IPS-20b (cell line): ENCODE data around the gene CKAP5.

ENCODE experiments used
- H3K27ac ChIP-seq: one replicate; pipeline ENCODE4 v1.5.1; 2013; ENCODE audit warnings: low read length
- H3K27me3 ChIP-seq: 2 replicates; pipeline ENCODE4 v1.6.1; 2013; ENCODE audit warnings: mild to moderate bottlenecking, low read length, inconsistent platforms; ENCODE audit not compliant: insufficient read depth
- H3K36me3 ChIP-seq: 2 replicates; pipeline ENCODE4 v1.6.1; 2013; ENCODE audit warnings: low read depth, mild to moderate bottlenecking, inconsistent platforms, low read length, moderate library complexity; ENCODE audit not compliant: insufficient read depth
- H3K4me1 ChIP-seq: 2 replicates; pipeline ENCODE4 v1.6.1; 2013; ENCODE audit warnings: mild to moderate bottlenecking, control low read depth, inconsistent platforms, low read length, moderate library complexity; ENCODE audit not compliant: insufficient read depth
- H3K4me3 ChIP-seq: 2 replicates; pipeline ENCODE4 v1.5.1; 2013; ENCODE audit warnings: mild to moderate bottlenecking, low read length, inconsistent platforms
- H3K9ac ChIP-seq: 2 replicates; pipeline ENCODE4 v1.6.1; 2013; ENCODE audit warnings: low read depth, mild to moderate bottlenecking, inconsistent platforms, low read length, moderate library complexity
- H3K9me3 ChIP-seq: 2 replicates; pipeline ENCODE4 v1.6.1; 2013; ENCODE audit warnings: mild to moderate bottlenecking, low read depth, low read length, inconsistent platforms; ENCODE audit not compliant: insufficient read depth

The CKAP5 gene

GRCh38 chr11:46737699-46738098 is 108.4 kb downstream of the CKAP5 start:
- Histone ChIP-seq H3K27me3 (no peaks in the 10 kb centered on the region), H3K9me3 (no peaks in the 10 kb centered on the region), H3K27ac (no peak overlapping the region)

GRCh38 chr11:46736615-46737014 is 109.5 kb downstream of the CKAP5 start:
- Histone ChIP-seq H3K27me3 (no peaks in the 10 kb centered on the region), H3K36me3 (peaks cover 7% of the 10 kb centered on the region), H3K9ac (no peak overlapping the region), H3K4me1 (no peaks in the 10 kb centered on the region), H3K9me3 (no peaks in the 10 kb centered on the region), H3K4me3 (no peak overlapping the region), H3K27ac (no peak overlapping the region)

More at GRCh38 chr11:46737699-46738098, 108.4 kb downstream of the CKAP5 start:
- H3K4me1 ChIP-seq, result no peaks in the 10 kb centered on the region
- H3K9ac ChIP-seq, result no peak overlapping the region
- no peak overlapping the region for H3K4me3 ChIP-seq
- H3K36me3 ChIP-seq, result peaks cover 18% of the 10 kb centered on the region

- Histone ChIP-seq H3K36me3 (peaks cover 3% of the 10 kb centered on the region), H3K9me3 (no peaks in the 10 kb centered on the region), H3K27ac (no peak overlapping the region), H3K27me3 (no peaks in the 10 kb centered on the region), H3K4me1 (no peaks in the 10 kb centered on the region), H3K9ac (no peak overlapping the region), H3K4me3 (no peak overlapping the region)
Observed at GRCh38 chr11:46736146-46736545, 109.9 kb downstream of the CKAP5 start.

GRCh38 chr11:46733234-46733633 is 112.8 kb downstream of the CKAP5 start:
- no peaks in the 10 kb centered on the region for H3K27me3 ChIP-seq
- no peaks in the 10 kb centered on the region for H3K9me3 ChIP-seq
- no peak overlapping the region for H3K4me3 ChIP-seq
- H3K36me3 ChIP-seq, result no peaks in the 10 kb centered on the region
- no peak overlapping the region for H3K9ac ChIP-seq
- no peak overlapping the region for H3K27ac ChIP-seq
- no peaks in the 10 kb centered on the region for H3K4me1 ChIP-seq

GRCh38 chr11:46731545-46731944 is 114.5 kb downstream of the CKAP5 start:
- no peak overlapping the region for H3K4me3 ChIP-seq
- H3K36me3 ChIP-seq, result no peaks in the 10 kb centered on the region
- no peaks in the 10 kb centered on the region for H3K9me3 ChIP-seq
- no peaks in the 10 kb centered on the region for H3K27me3 ChIP-seq
- H3K4me1 ChIP-seq, result no peaks in the 10 kb centered on the region
- no peak overlapping the region for H3K9ac ChIP-seq
- no peak overlapping the region for H3K27ac ChIP-seq

GRCh38 chr11:46729110-46730027 is 116.7 kb downstream of the CKAP5 start:
- H3K4me3 ChIP-seq, result no peak overlapping the region
- H3K27me3 ChIP-seq, result no peaks in the 10 kb centered on the region
- H3K9ac ChIP-seq, result no peak overlapping the region
- H3K27ac ChIP-seq, result no peak overlapping the region
- no peaks in the 10 kb centered on the region for H3K36me3 ChIP-seq
- no peaks in the 10 kb centered on the region for H3K4me1 ChIP-seq
- no peaks in the 10 kb centered on the region for H3K9me3 ChIP-seq

- Histone ChIP-seq H3K4me3 (no peak overlapping the region), H3K27me3 (no peaks in the 10 kb centered on the region), H3K36me3 (no peaks in the 10 kb centered on the region), H3K27ac (no peak overlapping the region), H3K9ac (no peak overlapping the region), H3K4me1 (peaks cover 2% of the 10 kb centered on the region; the same call in 1 of the 2 replicates), H3K9me3 (no peaks in the 10 kb centered on the region)
Observed at GRCh38 chr11:46728659-46729040, 117.4 kb downstream of the CKAP5 start.

- Histone ChIP-seq H3K4me3 (no peak overlapping the region), H3K36me3 (no peaks in the 10 kb centered on the region), H3K4me1 (peaks cover 2% of the 10 kb centered on the region; the same call in 1 of the 2 replicates), H3K9ac (no peak overlapping the region), H3K27ac (no peak overlapping the region), H3K27me3 (no peaks in the 10 kb centered on the region), H3K9me3 (no peaks in the 10 kb centered on the region)
Observed at GRCh38 chr11:46727952-46728658, 118.0 kb downstream of the CKAP5 start.

- no peak overlapping the region for H3K4me3 ChIP-seq
- H3K27me3 ChIP-seq, result no peaks in the 10 kb centered on the region
- no peak overlapping the region for H3K27ac ChIP-seq
- no peaks in the 10 kb centered on the region for H3K9me3 ChIP-seq
- peaks cover 2% of the 10 kb centered on the region; the same call in 1 of the 2 replicates for H3K4me1 ChIP-seq
- H3K9ac ChIP-seq, result no peak overlapping the region
- H3K36me3 ChIP-seq, result no peaks in the 10 kb centered on the region
Observed at GRCh38 chr11:46726206-46726862, 119.7 kb downstream of the CKAP5 start.

GRCh38 chr11:46725338-46726205 is 120.5 kb downstream of the CKAP5 start:
- Histone ChIP-seq H3K4me1 (peaks cover 2% of the 10 kb centered on the region; the same call in 1 of the 2 replicates), H3K9me3 (no peaks in the 10 kb centered on the region), H3K27ac (no peak overlapping the region), H3K36me3 (no peaks in the 10 kb centered on the region), H3K9ac (no peak overlapping the region), H3K27me3 (no peaks in the 10 kb centered on the region), H3K4me3 (no peak overlapping the region)

- Histone ChIP-seq H3K4me1 (peaks cover 2% of the 10 kb centered on the region; the same call in 1 of the 2 replicates), H3K9ac (no peak overlapping the region), H3K9me3 (no peaks in the 10 kb centered on the region), H3K4me3 (no peak overlapping the region), H3K27me3 (no peaks in the 10 kb centered on the region), H3K27ac (no peak overlapping the region), H3K36me3 (no peaks in the 10 kb centered on the region)
Observed at GRCh38 chr11:46724088-46724487, 122.0 kb downstream of the CKAP5 start.
